ENCODE results near the gene ZDHHC4. TPM values are rescaled to one million over a fixed set of nuclear protein-coding genes. Genes with fewer than 3 reads are reported as not detected.

ZDHHC4 gene
- total RNA-seq, 1 donor from 2014 or later, result 44.0 TPM

DNA sequence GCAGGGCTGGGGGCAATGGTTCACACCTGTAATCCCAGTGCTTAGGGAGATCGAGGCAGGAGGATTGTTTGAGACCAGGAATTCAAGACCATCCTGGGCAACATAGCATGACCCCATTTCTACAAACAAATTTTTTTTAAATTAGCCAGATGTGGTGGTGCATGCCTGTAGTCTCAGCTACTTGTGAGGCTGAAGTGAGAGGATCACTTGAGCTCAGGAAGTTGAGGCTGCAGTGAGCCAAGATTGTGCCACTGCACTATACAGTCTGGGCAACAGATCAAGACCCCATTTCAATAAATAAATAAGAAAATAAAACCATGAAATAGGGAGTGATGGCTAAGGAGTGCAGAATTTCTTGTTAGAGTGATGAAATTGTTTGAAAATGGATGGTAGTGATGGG lies 34.9 kb upstream of the ZDHHC4 start:
- H3K4me1 Mint-ChIP-seq (ENCODE audit: unreplicated experiment), result no peaks in the 10 kb centered on the region
- H3K27me3 Mint-ChIP-seq (ENCODE audit: unreplicated experiment), result peaks cover 3% of the 10 kb centered on the region
- no peak for TF ChIP-seq CTCF (IDR thresholded peaks at IDR 0.05; ENCODE audit: unreplicated experiment)
- no peak overlapping the region for H3K27ac Mint-ChIP-seq (ENCODE audit: unreplicated experiment)
- H3K36me3 Mint-ChIP-seq (ENCODE audit: low read depth, unreplicated experiment), result no peaks in the 10 kb centered on the region
- H3K4me3 Mint-ChIP-seq (ENCODE audit: unreplicated experiment), result no peak overlapping the region
- H3K9me3 Mint-ChIP-seq (ENCODE audit: unreplicated experiment), result no peaks in the 10 kb centered on the region
- no peak for DNase-seq (ENCODE audit: low spot score)

- Mint-ChIP-seq H3K27me3 (ENCODE audit: unreplicated experiment) (peaks cover 4% of the 10 kb centered on the region), H3K9me3 (ENCODE audit: unreplicated experiment) (no peaks in the 10 kb centered on the region), H3K4me1 (ENCODE audit: unreplicated experiment) (no peaks in the 10 kb centered on the region), H3K36me3 (ENCODE audit: low read depth, unreplicated experiment) (no peaks in the 10 kb centered on the region), H3K27ac (ENCODE audit: unreplicated experiment) (no peak overlapping the region), H3K4me3 (ENCODE audit: unreplicated experiment) (no peak overlapping the region)
- TF ChIP-seq CTCF (IDR thresholded peaks at IDR 0.05; ENCODE audit: unreplicated experiment), result no peak
- no peak for DNase-seq (ENCODE audit: low spot score)
These were observed 31.7 kb upstream of the ZDHHC4 start for GRCh38 chr7:6545398-6546126.

DNA sequence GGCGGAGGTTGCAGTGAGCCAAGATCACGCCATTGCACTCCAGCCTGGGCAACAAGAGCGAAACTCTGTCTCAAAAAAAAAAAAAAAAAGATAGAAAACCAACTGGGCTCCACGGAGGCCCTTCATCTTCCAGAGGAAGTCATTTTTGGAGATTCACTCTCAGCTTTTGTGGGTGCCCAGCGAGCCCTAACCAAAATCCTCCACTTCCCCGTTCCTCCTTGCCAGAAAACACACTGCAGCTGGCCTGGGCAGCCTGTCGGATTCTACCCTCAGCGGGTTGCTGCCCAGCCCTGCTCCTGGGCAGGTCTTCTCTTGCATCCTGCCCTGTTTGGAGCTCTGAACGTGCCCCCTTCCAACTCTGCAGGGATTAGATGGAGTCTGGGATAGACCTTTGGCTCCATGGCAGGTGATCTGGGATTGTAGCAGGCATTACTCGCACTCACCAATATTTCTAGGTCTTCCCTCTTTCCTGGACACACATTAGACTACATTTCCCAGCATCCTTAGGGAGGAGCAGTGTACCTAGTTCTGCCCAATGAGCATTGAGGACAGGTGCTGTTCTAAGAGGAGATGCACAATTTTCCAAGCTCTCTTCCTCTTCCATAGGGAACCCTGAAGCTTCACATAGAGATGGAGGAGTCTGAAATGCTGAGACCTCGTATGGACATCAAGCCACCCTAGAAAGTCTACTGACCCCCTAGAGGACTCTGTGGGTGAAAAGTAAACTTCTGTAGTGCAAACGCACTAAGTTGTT lies 30.6 kb upstream of the ZDHHC4 start:
- Mint-ChIP-seq H3K36me3 (ENCODE audit: low read depth, unreplicated experiment) (no peaks in the 10 kb centered on the region), H3K27me3 (ENCODE audit: unreplicated experiment) (peaks cover 4% of the 10 kb centered on the region), H3K4me3 (ENCODE audit: unreplicated experiment) (no peak overlapping the region), H3K27ac (ENCODE audit: unreplicated experiment) (no peak overlapping the region), H3K9me3 (ENCODE audit: unreplicated experiment) (no peaks in the 10 kb centered on the region), H3K4me1 (ENCODE audit: unreplicated experiment) (no peaks in the 10 kb centered on the region)
- DNase-seq (ENCODE audit: low spot score), result no peak
- no peak for TF ChIP-seq CTCF (IDR thresholded peaks at IDR 0.05; ENCODE audit: unreplicated experiment)

- TF ChIP-seq CTCF (IDR thresholded peaks at IDR 0.05; ENCODE audit: unreplicated experiment), result no peak
- no peaks in the 10 kb centered on the region for H3K36me3 Mint-ChIP-seq (ENCODE audit: low read depth, unreplicated experiment)
- no peaks in the 10 kb centered on the region for H3K9me3 Mint-ChIP-seq (ENCODE audit: unreplicated experiment)
- H3K4me3 Mint-ChIP-seq (ENCODE audit: unreplicated experiment), result no peak overlapping the region
- H3K27ac Mint-ChIP-seq (ENCODE audit: unreplicated experiment), result no peak overlapping the region
- no peaks in the 10 kb centered on the region for H3K4me1 Mint-ChIP-seq (ENCODE audit: unreplicated experiment)
- no peak for DNase-seq (ENCODE audit: low spot score)
- peaks cover 5% of the 10 kb centered on the region for H3K27me3 Mint-ChIP-seq (ENCODE audit: unreplicated experiment)
These were observed 29.9 kb upstream of the ZDHHC4 start for GRCh38 chr7:6547400-6547799.

- H3K4me1 Mint-ChIP-seq (ENCODE audit: unreplicated experiment), result no peaks in the 10 kb centered on the region
- no peaks in the 10 kb centered on the region for H3K9me3 Mint-ChIP-seq (ENCODE audit: unreplicated experiment)
- TF ChIP-seq CTCF (IDR thresholded peaks at IDR 0.05; ENCODE audit: unreplicated experiment), result no peak
- no peak within 1 kb of the TSS for H3K4me3 Mint-ChIP-seq (ENCODE audit: unreplicated experiment)
- peaks cover 7% of the 10 kb centered on the region for H3K27me3 Mint-ChIP-seq (ENCODE audit: unreplicated experiment)
- H3K36me3 Mint-ChIP-seq (ENCODE audit: low read depth, unreplicated experiment), result no peaks in the 10 kb centered on the region
- DNase-seq (ENCODE audit: low spot score), result no peak
- H3K27ac Mint-ChIP-seq (ENCODE audit: unreplicated experiment), result no peak within 1 kb of the TSS
These were observed 26.2 kb upstream of the ZDHHC4 start, which contains the start of gene GRID2IP for GRCh38 chr7:6551016-6551511. GRID2IP (minus strand) TSS chr7:6551461; CDS start chr7:6551436, 25 bp downstream.
